HEK293T (cell line): ENCODE data around the gene MGLL.

Source experiments
- CTCF ChIA-PET: fragments of 350-600 bp; formaldehyde crosslinking; extraction: SDS; loops from one replicate; lab custom pipeline; 2021; ENCODE audit warnings: antibody characterized with exemption, inconsistent platforms; lab: Yijun Ruan, JAX
- POLR2A ChIA-PET: fragments of 350-600 bp; formaldehyde crosslinking; extraction: SDS; loops from one replicate; lab custom pipeline; 2020; ENCODE audit warnings: antibody characterized with exemption, inconsistent platforms; lab: Yijun Ruan, JAX
- DNase-seq: peaks from one replicate; pipeline ENCODE4 v3.0.0; 2012; ENCODE audit warnings: mixed read lengths; ENCODE audit errors: extremely low spot score
- ARNT ChIP-seq: fragments of 450-650 bp; IDR thresholded peaks from 2 replicates; pipeline ENCODE4 v1.6.1; 2017; ENCODE audit warnings: mild to moderate bottlenecking
- BHLHE40 ChIP-seq: fragments of 450-650 bp; IDR thresholded peaks from 2 replicates; pipeline ENCODE4 v1.6.1; 2016; ENCODE audit warnings: mild to moderate bottlenecking, moderate library complexity, borderline replicate concordance
- CTBP1 ChIP-seq: fragments of 450-650 bp; IDR thresholded peaks from 2 replicates; pipeline ENCODE4 v1.6.1; 2016; ENCODE audit warnings: borderline replicate concordance
- ELF4 ChIP-seq: fragments of 450-650 bp; IDR thresholded peaks from 2 replicates; pipeline ENCODE4 v1.6.1; 2017; ENCODE audit warnings: antibody characterized with exemption
- FOXA1 ChIP-seq: fragments of 450-650 bp; IDR thresholded peaks from 2 replicates; pipeline ENCODE4 v1.6.1; 2016; ENCODE audit warnings: mild to moderate bottlenecking
- FOXK2 ChIP-seq: fragments of 450-650 bp; IDR thresholded peaks from 2 replicates; pipeline ENCODE4 v1.6.1; 2016; ENCODE audit warnings: mild to moderate bottlenecking
- FOXM1 ChIP-seq: fragments of 450-650 bp; IDR thresholded peaks from 2 replicates; pipeline ENCODE4 v1.6.1; 2017; ENCODE audit warnings: mild to moderate bottlenecking, borderline replicate concordance
- L3MBTL2 ChIP-seq: fragments of 450-650 bp; conservative IDR thresholded peaks from 2 replicates; pipeline ENCODE4 v1.6.1; 2016; ENCODE audit warnings: mild to moderate bottlenecking
- LEF1 ChIP-seq: fragments of 450-650 bp; IDR thresholded peaks from 2 replicates; pipeline ENCODE4 v1.6.1; 2017; ENCODE audit warnings: mild to moderate bottlenecking, borderline replicate concordance
- NFRKB ChIP-seq: fragments of 450-650 bp; IDR thresholded peaks from 2 replicates; pipeline ENCODE4 v1.6.1; 2016; ENCODE audit warnings: mild to moderate bottlenecking, moderate library complexity
- SP1 ChIP-seq: fragments of 450-650 bp; IDR thresholded peaks from 2 replicates; pipeline ENCODE4 v1.6.1; 2017
- SUZ12 ChIP-seq: fragments of 450-650 bp; IDR thresholded peaks from 2 replicates; pipeline ENCODE4 v1.6.1; 2016; ENCODE audit warnings: mild to moderate bottlenecking
- TARDBP ChIP-seq: fragments of 450-650 bp; IDR thresholded peaks from 2 replicates; pipeline ENCODE4 v1.6.1; 2016
- ZNF384 ChIP-seq: fragments of 450-650 bp; IDR thresholded peaks from 2 replicates; pipeline ENCODE4 v1.6.1; 2016
- TF ChIP-seq, protein P1 (sequence below): fragments of 450-650 bp; IDR thresholded peaks from 2 replicates; pipeline ENCODE4 v1.6.1; 2016

The MGLL gene

DNA sequence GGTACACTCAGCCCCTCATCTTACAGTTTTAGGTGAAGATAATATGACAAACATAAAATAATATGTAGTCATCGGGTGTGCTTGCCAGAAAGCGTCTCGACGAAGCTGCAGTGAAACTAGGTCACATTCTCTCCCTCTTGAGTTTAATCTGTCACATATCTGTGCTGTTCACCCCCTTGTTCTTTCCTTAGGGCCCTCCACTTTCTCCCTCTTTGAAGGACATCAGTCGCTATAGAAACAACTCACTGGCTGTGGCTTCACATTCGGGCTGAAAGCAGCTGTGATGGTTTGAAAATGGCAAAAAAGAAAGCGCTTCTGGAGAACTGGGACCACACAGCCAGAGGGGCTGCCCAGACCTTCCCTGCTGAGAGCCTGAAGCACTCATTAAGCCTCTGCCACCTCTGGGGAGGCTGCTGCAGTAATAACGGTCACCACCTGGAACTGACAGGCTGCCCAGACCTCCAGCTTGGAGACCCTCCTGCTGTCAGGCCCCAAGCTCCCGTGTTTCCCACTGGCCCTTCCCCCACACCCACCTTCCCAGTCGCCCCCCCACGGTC lies 99.2 kb downstream of the MGLL start:
- ChIA-PET POLR2A (no interaction called here), CTCF (no interaction called here)
- DNase-seq, result no peak

DNA sequence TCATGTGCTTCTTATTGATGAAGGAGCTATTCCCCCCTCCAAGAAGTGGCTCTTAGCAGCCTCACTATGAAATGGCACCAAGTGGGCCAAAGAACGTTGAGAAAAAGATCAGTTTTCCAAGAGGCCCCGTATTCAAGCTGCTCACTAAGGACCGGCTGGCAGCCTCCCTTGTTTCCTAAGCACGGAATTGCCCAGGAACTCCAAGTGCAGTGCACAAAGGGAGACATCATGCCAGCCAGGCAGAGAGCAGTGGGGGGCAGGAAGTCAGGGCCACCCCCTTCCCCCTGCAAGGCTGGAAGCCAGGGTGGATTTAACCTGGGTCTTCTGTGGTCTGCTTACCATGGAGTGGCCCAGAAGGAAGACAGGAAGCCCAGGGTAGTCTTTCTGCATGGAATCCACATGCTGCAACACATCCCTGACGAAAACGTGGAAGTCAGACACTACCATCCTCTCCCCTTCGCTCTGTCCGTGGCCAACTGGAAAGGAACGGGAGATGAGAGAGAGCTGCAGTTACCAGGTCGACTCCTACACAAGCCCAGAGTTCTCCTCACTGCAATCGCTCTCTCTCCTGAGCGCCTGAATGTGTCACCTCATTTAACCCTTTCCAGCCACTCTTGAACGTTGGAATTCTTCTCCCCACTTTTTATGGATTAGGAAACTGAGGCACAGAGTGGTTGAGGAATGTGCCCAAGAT lies 100.1 kb downstream of the MGLL start:
- DNase-seq, result no peak
- ChIA-PET CTCF (no interaction called here), POLR2A (no interaction called here)

More for the DNA sequence above, 99.2 kb downstream of the MGLL start:
- no peak for TF ChIP-seq FOXA1

DNA sequence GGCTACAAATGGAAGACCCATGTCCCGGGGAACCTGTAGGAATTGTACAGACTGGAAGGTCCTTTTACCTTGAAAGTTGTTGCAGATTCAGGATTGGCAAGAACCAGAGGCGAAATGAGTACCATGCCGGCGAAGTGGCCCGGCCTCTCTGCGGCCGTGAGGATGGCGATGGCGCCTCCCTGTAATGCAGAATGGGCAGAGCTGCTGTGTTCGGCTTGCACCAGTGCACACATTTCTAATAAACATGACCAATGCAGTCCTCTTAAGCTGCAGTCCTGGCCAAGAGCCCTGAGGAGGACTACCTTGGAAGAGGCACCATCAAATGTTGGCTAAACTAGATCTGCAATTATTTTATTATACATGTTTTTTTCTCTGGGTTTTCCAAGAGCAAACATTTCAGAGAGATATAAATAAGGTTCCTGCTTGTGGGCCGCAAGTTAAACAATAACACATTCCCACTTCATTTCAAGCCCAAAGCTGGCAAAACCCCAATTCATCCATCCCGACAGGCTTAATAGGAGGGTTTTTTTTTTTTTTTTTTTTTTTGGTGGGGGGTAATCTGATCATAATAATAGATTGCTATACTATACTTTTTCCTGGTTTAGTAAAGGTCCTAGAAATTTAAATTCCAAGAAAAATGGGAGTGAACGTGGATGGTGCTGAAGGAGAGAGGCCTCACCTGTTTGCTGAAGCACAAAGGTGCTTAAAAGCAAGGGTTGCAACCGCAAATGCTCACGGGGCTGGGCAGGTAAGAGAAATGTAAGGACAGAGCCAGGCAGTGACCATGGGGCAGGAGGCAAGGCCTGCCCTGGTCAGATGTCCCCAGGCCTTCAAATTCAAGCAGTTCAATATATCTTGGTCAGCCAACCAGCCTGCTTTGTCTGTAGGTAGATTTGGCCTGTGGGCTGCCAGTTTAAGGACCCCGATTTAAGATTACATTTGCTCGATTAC lies 101.1 kb downstream of the MGLL start:
- TF ChIP-seq FOXK2 (no peak), FOXM1 (no peak), ARNT (no peak), CTBP1 (no peak), FOXA1 (no peak), SUZ12 (no peak), BHLHE40 (no peak), TARDBP (no peak), NFRKB (no peak), LEF1 (no peak)
- ChIA-PET CTCF (no interaction called here), POLR2A (no interaction called here)
- no peak for DNase-seq

More for the DNA sequence above, 100.1 kb downstream of the MGLL start:
- TF ChIP-seq L3MBTL2, result no peak
- no peak for TF ChIP-seq SUZ12
- no peak for TF ChIP-seq ELF4
- no peak for TF ChIP-seq NFRKB
- no peak for TF ChIP-seq ARNT
- no peak for TF ChIP-seq TARDBP
- TF ChIP-seq FOXA1, result no peak
- TF ChIP-seq ZNF384, result no peak
- no peak for TF ChIP-seq BHLHE40
- no peak for TF ChIP-seq FOXK2
- no peak for TF ChIP-seq LEF1
- no peak for TF ChIP-seq CTBP1

DNA sequence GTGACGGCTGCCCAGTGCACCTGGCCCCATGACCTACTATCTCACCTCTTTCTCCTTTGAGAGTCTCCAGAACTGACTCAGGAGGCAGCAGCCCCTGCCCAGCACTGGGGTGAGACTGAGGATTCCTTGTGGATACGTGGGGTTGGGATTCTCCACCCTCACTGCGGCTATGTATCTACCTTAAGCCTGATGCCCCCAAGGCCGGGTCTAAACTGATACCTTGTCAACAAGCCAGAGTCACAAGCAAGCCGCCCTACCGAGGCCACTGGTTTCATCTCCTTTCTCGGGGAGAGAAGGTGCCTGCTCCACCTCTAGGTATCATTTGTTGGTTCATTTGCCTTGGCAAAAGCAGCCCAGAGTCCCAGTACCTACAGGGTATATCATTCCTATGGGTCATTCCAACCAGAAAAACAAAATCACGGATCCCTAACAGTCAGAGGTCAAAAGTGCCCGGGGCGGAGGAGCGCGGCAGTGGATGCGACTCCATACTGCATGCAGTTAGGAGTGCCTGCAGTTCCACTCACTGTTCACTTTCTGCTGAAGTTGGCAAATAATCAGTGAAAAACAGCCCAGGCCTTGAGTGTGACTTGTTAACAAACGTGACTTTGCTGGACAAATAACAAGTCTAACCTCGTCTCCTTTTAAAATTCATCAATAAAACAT lies 102.0 kb downstream of the MGLL start:
- no peak for TF ChIP-seq ARNT
- no peak for TF ChIP-seq SP1
- no peak for TF ChIP-seq ELF4
- no peak for TF ChIP-seq BHLHE40
- TF ChIP-seq LEF1, result no peak
- TF ChIP-seq, protein P1, sequence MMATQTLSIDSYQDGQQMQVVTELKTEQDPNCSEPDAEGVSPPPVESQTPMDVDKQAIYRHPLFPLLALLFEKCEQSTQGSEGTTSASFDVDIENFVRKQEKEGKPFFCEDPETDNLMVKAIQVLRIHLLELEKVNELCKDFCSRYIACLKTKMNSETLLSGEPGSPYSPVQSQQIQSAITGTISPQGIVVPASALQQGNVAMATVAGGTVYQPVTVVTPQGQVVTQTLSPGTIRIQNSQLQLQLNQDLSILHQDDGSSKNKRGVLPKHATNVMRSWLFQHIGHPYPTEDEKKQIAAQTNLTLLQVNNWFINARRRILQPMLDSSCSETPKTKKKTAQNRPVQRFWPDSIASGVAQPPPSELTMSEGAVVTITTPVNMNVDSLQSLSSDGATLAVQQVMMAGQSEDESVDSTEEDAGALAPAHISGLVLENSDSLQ, result no peak
- no peak for TF ChIP-seq SUZ12
- no peak for TF ChIP-seq FOXM1
- TF ChIP-seq FOXA1, result no peak
- ChIA-PET CTCF (no interaction called here), POLR2A (no interaction called here)
- no peak for DNase-seq

DNA sequence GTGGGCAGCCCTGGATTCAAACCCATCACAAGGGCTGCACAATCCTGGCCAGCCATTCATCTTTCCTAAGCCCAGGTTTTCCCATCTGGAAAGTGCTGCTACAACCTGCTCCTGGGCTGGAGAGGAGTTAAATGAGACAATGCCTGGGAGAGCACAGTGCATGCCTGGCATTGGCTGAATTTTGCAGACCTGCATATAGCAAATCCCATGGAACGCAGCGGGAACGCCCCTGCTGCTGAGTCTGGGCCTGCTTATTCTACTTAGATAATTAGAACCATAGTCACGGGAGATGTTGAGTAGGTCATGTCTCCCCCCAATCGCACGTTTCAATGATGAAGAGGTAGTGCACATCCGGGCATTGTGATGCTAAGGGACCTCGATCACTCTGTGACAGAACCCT lies 102.9 kb downstream of the MGLL start:
- POLR2A ChIA-PET, result no interaction called here

DNA sequence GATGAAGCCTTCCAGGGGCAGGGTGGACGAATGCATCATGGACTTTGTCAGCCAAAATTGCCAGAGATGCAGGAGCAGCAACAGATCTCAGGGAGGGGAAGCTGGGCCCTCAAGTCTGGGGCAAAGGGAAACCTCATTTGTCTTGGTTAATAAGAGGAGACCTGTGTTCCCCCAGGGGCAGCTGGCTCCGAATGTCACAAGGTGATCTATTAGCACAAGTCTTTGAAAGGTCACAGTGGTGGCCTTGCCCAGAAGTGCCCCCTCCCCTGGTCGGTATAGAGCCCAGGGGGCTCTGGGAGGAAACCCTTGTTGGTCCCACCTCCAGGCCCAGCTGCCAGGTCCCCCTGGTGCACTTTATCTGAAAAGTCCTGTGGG lies 103.4 kb downstream of the MGLL start:
- no peak for DNase-seq
- ChIA-PET POLR2A (no interaction called here), CTCF (no interaction called here)
- TF ChIP-seq, protein P1, result no peak
- TF ChIP-seq ELF4 (no peak), ZNF384 (no peak), SP1 (no peak)

More for the DNA sequence above, 102.9 kb downstream of the MGLL start:
- no peak for TF ChIP-seq LEF1
- TF ChIP-seq SP1, result no peak
- no peak for TF ChIP-seq FOXK2
- no peak for TF ChIP-seq CTBP1
- no peak for TF ChIP-seq TARDBP
- no peak for DNase-seq
- CTCF ChIA-PET, result no interaction called here

DNA sequence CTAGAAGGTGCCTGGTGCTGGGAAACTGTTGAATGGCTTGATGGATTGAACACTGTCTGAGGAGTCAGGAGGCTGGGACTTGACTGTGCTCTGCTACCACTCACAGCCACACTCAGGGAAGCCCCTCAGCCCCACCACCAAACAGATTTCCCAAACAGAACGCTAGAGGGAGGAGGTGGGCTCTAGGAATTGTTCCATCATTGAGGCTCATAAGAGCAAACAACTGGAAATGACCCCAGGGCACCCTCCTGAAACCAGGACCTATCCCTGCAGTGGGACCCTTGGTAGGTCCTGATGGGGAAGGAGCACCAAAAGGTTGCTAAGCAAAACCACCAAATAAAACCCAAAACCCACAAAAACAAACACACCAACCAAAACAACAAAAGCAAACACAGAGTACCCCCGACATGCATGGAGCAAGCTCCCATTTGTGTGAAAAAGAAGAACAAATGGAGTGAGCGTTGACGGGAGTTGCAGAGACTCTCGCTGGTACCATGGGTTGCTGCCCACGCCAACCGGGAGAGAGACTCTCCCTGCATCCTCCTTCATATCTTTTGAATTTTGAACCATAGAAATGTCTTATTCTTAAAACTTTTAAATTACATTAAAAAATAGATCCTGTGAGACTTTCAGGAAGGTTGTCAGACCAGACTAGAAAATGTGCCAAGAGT lies 103.9 kb downstream of the MGLL start:
- CTCF ChIA-PET, result no interaction called here
- TF ChIP-seq FOXA1 (no peak), ZNF384 (no peak), NFRKB (no peak), LEF1 (no peak)
- DNase-seq, result no peak
- POLR2A ChIA-PET, result no interaction called here
